Right lobe of liver (tissue), 4 donors: Measurements from ENCODE around the gene NKX6-2.

ENCODE experiments used
- POLR2A ChIP-seq: fragments of 450-650 bp; IDR thresholded peaks from one replicate; pipeline ENCODE4 v1.6.1; 2017; ENCODE audit warnings: antibody characterized with exemption, mild to moderate bottlenecking
- TF ChIP-seq, protein P1 (sequence below), 4 donors: fragments of 200-600 bp in 3 of 4; fragments of 450-650 bp in 1 of 4; IDR thresholded peaks; one replicate each; pipeline versions ENCODE4 v1.5.1 to v1.8.0; 2016 to 2022; ENCODE audit warnings: antibody characterized with exemption in 4 of 4, mild to moderate bottlenecking in 2 of 4
- donor health status: DM: no; HTN: no; CAD: no.
- donor health status: DM: no; HTN: no; CAD: no.
- donor health status: DM: no; HTN: yes; CAD: no.

- TF ChIP-seq POLR2A, result no peak
- TF ChIP-seq, protein P1, sequence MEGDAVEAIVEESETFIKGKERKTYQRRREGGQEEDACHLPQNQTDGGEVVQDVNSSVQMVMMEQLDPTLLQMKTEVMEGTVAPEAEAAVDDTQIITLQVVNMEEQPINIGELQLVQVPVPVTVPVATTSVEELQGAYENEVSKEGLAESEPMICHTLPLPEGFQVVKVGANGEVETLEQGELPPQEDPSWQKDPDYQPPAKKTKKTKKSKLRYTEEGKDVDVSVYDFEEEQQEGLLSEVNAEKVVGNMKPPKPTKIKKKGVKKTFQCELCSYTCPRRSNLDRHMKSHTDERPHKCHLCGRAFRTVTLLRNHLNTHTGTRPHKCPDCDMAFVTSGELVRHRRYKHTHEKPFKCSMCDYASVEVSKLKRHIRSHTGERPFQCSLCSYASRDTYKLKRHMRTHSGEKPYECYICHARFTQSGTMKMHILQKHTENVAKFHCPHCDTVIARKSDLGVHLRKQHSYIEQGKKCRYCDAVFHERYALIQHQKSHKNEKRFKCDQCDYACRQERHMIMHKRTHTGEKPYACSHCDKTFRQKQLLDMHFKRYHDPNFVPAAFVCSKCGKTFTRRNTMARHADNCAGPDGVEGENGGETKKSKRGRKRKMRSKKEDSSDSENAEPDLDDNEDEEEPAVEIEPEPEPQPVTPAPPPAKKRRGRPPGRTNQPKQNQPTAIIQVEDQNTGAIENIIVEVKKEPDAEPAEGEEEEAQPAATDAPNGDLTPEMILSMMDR (IDR thresholded peaks at IDR 0.05), result no peak
These were observed 8.2 kb upstream of the NKX6-2 start for GRCh38 chr10:132793871-132794849.
